AG20443 (cell line): Measurements from ENCODE around the gene TBC1D24.
"Not testable (repeated sequence)": the region's sequence is repeated elsewhere in the genome, so short reads cannot be mapped to it uniquely, and the experiment has no call there.

ENCODE experiments used
- DNase-seq: peaks from one replicate; pipeline ENCODE4 v3.0.0; 2012; ENCODE audit warnings: low spot score, mixed read lengths

The TBC1D24 gene

GRCh38 chr16:2468725-2469398 lies 6.1 kb upstream of the TBC1D24 start:
- DNase-seq: no peak

GRCh38 chr16:2469399-2470233 lies 5.3 kb upstream of the TBC1D24 start:
- DNase-seq: no peak

GRCh38 chr16:2470234-2470601 lies 4.7 kb upstream of the TBC1D24 start:
- DNase-seq: no peak

GRCh38 chr16:2470603-2471015 lies 4.3 kb upstream of the TBC1D24 start:
- DNase-seq: no peak

GRCh38 chr16:2471016-2471652 lies 3.8 kb upstream of the TBC1D24 start, which contains the start of gene NTN3:
TSS of gene NTN3 (plus strand) at chr16:2471297. CDS start at chr16:2471702, 405 bp downstream.
- peak; percentile 65 for DNase-seq

- no peak for DNase-seq
Measured at GRCh38 chr16:2471653-2472487, 3.1 kb upstream of the TBC1D24 start.

GRCh38 chr16:2472488-2472864 lies 2.5 kb upstream of the TBC1D24 start:
- no peak for DNase-seq

GRCh38 chr16:2472885-2473445 lies 2.0 kb upstream of the TBC1D24 start:
- DNase-seq: no peak

GRCh38 chr16:2473446-2473926 lies 1.4 kb upstream of the TBC1D24 start:
- no peak for DNase-seq

- DNase-seq: peak; percentile 75
Measured at GRCh38 chr16:2473999-2474876, 689 bp upstream of the TBC1D24 start.

GRCh38 chr16:2475413-2476344 lies 752 bp downstream of the TBC1D24 start:
- no peak for DNase-seq

- DNase-seq: no peak
Measured at GRCh38 chr16:2476345-2476720, 1.4 kb downstream of the TBC1D24 start.

GRCh38 chr16:2476741-2477140 lies 1.8 kb downstream of the TBC1D24 start:
- DNase-seq: no peak

GRCh38 chr16:2477327-2477726 lies 2.4 kb downstream of the TBC1D24 start:
- no peak for DNase-seq

- no peak for DNase-seq
Measured at GRCh38 chr16:2478279-2478678, 3.4 kb downstream of the TBC1D24 start.

- DNase-seq: not testable (repeated sequence)
Measured at GRCh38 chr16:2479996-2480395, 5.1 kb downstream of the TBC1D24 start.

- no peak for DNase-seq
Measured at GRCh38 chr16:2480948-2481347, 6.0 kb downstream of the TBC1D24 start.

- no peak for DNase-seq
Measured at GRCh38 chr16:2481676-2482075, 6.7 kb downstream of the TBC1D24 start.

GRCh38 chr16:2482249-2482648 lies 7.3 kb downstream of the TBC1D24 start:
- no peak for DNase-seq
